ENCODE data around the gene ST6GALNAC6. TPM values are rescaled to one million over a fixed set of nuclear protein-coding genes. Genes with fewer than 3 reads are reported as not detected.

Gene ST6GALNAC6
- polyA plus RNA-seq, 4 donors, result 41.4 to 53.1 (median 47.2) TPM

DNA sequence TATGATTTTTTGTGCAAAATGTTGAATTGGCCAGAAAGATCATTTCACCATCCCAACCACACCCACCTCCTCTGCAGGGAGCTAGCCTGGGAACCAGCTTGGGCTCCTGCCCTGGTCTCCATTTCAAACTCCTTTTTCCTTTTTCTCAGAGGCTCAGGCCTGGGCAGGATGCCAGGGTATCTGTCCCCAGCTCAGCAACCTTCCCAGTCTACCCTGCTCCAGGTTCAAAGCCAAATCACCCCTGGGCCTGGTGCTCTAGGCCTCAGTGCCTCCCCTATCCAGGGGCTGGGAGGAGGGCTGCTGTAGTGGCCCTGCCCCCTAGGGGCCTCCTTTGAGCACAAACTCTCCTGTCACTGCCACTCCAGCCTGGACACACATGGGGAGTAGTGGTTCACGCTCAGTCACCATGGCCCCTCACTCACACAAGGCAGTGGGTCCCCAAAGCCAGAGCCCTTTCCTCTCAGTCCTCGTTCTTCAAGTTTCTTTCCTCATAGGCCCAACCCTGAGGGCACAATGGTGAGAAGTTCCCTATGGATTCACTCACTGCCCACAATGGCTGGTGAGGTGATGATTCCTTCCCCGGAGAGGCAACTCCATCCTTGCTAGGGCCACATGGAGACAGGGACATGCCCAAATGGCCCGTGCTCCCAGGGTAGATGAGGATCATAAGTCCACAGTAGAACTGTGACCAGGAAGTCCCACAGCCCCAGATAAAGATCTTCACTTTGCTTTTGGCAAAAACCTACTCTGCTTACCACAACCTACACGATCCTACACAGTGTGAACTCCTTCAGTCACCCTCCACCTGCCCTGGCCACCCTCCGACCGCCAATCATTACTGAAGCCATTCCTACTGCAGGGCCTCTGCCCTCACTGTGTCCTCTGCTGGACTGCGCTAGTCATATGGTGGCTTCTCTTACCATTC, 19.0 kb upstream of the ST6GALNAC6 start:
- DNase-seq (ENCODE audit: low read depth in 4 of 4, low spot score in 2 of 4), result no peak

- no peak for DNase-seq (ENCODE audit: low read depth in 4 of 4, low spot score in 2 of 4)
These were observed 18.2 kb upstream of the ST6GALNAC6 start for GRCh38 chr9:127917603-127918002.

DNA sequence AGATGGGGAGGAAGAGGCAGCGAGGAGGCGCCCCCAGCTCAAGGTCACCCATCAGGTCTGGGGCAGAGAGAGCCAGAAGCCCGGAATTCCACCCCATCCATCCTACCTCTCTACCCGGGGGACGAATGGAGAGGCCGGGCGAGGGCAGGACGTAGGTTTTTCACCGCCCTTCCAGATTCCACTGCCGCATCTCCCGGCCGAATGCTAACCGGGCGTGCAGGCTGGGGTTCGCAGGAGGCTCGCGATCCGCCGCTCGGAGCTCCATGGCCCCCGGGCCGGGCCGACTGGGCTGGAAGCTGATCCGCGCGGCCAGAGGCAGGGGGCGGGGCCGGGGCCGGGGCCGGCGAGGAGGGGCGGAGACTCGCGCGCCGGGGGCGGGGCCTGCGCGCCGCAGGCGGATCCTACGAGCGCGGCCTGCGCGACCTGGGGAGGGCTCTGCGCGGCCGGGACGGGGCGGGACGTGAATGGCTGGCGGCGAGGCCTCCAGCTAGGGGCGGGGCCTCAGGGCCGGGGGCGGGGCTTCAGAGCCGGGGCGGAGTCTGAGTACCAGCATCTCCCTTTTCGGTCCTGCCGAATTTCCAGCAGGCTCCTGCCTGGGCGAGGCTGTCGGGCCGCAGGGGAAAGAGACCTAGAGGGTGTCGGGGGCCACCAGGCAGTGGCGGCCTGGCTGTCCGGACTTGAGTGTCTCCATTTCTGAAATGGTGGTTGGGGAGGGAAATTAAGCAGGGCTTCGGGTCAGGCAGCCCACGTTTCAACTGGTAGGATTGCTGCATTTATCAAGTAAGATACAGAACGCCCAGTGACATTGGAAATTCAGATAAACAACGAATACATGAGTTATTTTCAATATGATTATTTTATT, 17.5 kb upstream of the ST6GALNAC6 start, which contains the start of gene ST6GALNAC4:
ST6GALNAC4 (minus strand) TSS at position 322 of the 862 bp plus-strand sequence. CDS start 622 bp downstream, outside the sequence.
- DNase-seq (ENCODE audit: low read depth in 4 of 4, low spot score in 2 of 4), result no peak

DNA sequence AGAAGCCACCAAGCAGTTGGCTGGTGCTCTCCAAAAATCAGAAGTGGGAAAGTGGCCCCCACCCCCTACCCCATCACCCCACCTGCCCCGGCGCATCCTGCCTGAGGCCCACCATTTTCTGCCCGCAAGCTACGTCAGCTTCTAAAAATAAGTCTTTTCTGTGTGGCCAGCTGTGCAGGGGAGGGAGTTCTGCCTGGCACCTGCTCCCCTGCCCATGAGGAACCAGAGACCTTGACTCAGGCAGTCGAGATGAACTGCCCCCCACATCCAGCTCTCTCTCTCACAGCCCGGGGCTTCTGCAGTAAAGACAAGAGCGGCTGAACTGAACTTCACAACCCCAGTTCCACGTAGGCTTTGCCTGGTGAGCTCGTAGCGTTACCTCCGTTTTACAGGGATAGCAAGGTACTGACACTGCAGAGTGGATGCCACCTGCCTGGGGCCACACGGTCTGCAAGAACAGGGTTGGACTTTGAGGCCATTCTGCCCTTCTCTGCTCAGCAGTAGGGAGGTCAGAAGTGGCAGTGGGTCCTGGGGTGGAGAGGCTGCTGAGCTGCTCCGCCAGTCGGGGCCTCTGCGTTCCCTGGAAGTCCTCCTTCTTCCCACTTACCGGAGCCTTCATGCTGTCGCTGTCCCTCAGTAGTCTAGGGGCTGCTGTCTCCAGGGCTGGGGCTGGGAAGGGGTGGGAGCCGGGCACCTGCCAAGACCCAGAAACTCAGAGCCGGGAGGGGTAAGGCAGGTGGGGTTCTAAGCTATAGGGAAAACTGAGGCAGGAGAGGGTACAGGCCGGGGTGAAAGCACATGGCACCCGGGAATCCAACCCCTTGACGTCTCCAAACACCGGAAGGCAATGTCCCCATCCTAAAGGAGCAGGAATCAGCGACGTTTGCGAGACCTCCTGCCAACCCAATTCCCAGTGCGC, 16.7 kb upstream of the ST6GALNAC6 start:
- DNase-seq (ENCODE audit: low read depth in 4 of 4, low spot score in 2 of 4), result no peak

- DNase-seq (ENCODE audit: low read depth in 4 of 4, low spot score in 2 of 4), result no peak
These were observed 15.9 kb upstream of the ST6GALNAC6 start for GRCh38 chr9:127915325-127915752.

- DNase-seq (ENCODE audit: low read depth in 4 of 4, low spot score in 2 of 4), result no peak
These were observed 14.3 kb upstream of the ST6GALNAC6 start for GRCh38 chr9:127913682-127914081.

- no peak for DNase-seq (ENCODE audit: low read depth in 4 of 4, low spot score in 2 of 4)
These were observed 13.5 kb upstream of the ST6GALNAC6 start for GRCh38 chr9:127912882-127913281.

- DNase-seq (ENCODE audit: low read depth in 4 of 4, low spot score in 2 of 4), result no peak
These were observed 12.9 kb upstream of the ST6GALNAC6 start for GRCh38 chr9:127912296-127912695.

DNA sequence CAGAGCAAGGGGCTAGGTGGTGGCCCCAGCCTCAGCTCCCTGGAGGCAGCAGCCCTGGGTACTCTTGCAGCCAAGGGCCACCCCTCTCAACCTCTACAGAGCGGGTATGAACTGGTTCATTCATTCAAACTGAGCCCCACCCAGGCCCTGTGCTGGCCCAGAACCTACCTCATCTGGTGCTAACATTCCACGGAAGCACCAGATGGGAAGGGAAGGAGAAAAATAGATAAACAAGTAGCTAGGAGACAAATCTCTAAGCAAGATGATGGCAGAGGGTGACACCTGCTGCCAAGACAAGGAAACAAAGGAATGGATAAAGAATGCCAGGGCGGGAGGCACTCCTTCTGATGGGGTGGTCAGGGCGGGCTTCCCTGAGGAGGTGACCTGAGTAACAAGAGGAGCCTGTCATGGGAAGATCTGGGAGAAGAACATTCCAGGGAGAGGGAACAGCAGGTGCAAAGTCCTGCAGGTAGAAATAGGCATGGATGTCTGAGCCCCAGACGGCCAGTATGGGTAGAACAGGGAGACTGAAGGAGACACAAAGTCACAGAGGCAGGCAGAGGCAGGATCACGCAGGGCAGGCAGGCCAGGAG, 11.3 kb upstream of the ST6GALNAC6 start:
- DNase-seq (ENCODE audit: low read depth in 4 of 4, low spot score in 2 of 4), result no peak

GRCh38 chr9:127909839-127910273, 10.5 kb upstream of the ST6GALNAC6 start:
- no peak for DNase-seq (ENCODE audit: low read depth in 4 of 4, low spot score in 2 of 4)

DNA sequence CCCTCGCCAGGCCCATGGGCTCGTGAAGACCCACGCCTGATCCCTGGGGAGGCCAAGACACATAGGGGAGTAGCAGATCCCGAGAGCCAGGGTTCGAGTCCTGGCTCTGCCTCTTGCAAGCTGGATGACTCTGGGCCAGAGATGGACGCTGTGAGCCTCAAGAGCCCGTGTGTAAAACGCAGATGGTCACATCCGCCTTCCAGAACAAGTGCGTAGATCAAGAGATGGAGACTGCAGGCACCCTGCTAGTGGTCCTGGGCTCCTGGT, 9.2 kb upstream of the ST6GALNAC6 start:
- no peak for DNase-seq (ENCODE audit: low read depth in 4 of 4, low spot score in 2 of 4)

DNA sequence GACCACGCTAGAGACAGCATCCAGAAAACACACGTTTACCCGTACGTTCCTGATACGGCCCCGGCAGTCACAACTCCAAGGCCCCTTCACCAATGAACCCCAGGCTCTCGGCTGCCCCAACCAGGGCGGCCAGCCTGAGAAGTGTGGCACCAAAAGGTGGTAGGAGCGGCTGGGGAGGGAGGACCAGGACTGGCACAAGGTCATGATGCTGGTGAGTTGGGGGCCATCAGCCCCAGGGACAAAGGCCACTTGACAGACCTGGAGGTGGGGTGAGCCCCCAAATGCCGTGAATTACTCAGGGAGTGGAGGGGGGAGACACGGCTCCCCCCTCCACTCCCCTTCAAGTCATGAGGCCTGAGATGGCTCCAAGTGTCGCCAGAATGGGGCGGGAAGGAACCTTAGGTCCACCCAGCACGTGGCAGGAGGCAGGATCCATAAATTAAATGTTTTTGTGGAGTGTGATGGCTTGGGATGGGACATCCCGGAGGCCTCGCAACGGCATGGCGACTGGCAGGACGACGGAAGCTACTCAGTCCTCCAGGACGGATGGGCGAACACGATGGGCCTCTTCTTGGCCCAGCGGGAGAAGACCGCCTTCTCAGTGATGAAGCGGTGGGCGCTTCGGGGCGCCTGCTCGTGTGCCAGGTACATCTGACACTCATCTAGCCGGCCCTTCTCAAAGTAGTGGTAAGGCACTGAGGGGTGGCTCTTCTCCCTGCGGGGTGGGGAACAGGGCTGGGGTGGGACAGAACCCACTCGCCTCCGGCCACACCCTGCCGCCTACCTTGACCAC, 8.7 kb upstream of the ST6GALNAC6 start:
- no peak for DNase-seq (ENCODE audit: low read depth in 4 of 4, low spot score in 2 of 4)

GRCh38 chr9:127905788-127906191, 6.4 kb upstream of the ST6GALNAC6 start:
- no peak for DNase-seq (ENCODE audit: low read depth in 4 of 4, low spot score in 2 of 4)

GRCh38 chr9:127905004-127905728, 5.8 kb upstream of the ST6GALNAC6 start:
- no peak for DNase-seq (ENCODE audit: low read depth in 4 of 4, low spot score in 2 of 4)

DNA sequence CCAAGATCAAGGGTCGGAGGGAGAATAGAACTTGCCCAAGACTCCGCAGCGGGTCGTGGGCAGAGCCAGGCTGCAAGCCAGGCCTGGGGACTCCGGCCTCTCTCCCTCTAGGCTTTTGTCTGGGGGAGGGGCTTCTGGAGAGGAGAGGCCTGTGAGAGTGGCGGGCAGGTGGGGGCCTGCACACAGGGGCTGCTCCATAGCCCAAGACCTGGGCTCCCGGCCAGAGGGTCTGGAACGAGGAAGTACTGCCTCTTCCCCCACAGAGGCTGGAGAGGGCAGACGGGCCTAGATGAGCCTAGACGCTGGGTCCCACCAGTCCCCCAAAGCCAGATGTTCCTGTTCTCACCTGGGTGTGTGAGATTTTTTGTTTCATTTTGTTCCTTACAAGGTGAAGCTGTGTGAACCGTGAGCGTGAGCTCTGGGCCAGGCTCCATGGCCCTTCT, 5.2 kb upstream of the ST6GALNAC6 start:
- no peak for DNase-seq (ENCODE audit: low read depth in 4 of 4, low spot score in 2 of 4)

GRCh38 chr9:127903557-127904475, 4.4 kb upstream of the ST6GALNAC6 start:
- DNase-seq (ENCODE audit: low read depth in 4 of 4, low spot score in 2 of 4), result no peak

DNA sequence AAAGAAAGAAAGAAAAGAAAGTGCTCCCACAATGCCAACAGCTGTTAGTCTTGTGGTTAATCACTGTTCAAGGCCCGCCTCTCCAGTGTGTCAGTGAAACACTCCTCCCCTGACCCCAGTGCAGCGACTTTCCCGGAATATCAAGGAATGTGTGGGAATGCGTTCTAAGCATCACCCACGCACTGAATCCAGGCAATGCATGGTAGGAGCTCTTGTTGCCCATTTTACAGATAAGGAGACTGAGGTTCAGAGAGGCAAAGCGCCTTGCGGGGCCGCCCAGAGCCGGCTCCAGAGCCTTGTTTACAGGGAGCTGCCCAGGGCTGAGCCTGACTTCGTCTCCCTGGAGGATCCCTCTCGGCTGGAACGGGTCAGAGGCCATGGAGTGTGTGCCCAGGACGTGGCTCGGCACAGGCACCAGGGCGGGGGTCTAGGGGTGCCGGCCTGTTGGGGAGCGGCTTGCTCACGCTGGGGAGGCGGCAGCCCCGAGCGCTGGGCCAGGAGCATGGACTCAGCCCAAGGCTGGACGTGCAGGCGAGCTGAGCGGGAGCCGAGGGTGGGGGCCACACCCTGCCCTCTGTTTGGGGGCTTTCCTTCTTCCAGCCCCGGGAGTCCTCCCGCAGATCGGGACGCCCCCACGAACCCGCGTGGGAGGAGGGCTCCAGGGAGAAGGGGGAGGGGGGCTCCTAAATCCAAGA, 823 bp downstream of the ST6GALNAC6 start:
- no peak for DNase-seq (ENCODE audit: low read depth in 4 of 4, low spot score in 2 of 4)

Measured in left renal cortex interstitium (tissue), 4 donors.